ENCODE data around the gene CDH13. TPM values are rescaled to one million over a fixed set of nuclear protein-coding genes. Genes with fewer than 3 reads are reported as not detected.
A peak's percentile ranks its signal among the peaks of the same experiment; 100 is the strongest.

Gene CDH13
- total and polyA plus RNA-seq, 7 donors, result 6.1 to 30.7 (median 22.8) TPM

DNA sequence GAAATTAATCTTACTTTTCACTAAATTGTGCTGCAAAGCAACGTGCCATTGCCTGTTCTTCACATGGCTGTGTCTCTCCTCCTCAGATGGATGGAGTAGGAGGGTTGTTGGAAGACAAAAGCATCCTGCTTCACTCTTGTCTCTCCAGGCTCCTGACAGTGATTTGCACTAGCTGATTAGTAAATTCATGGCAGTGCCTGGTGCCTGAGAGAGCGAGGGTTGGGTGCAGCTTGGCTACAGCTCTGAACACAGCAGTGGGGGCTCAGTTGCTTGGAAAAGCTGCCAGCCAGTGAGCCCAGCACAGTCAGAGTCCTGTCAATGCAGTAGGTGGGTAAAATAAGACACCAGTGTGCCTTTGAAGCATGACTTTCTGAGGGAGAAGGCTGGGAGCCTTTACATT, 37.4 kb downstream of the CDH13 start:
- no peak overlapping the region for H3K27ac ChIP-seq
- no peaks in the 10 kb centered on the region for H3K9me3 ChIP-seq
- ATAC-seq (no peak), DNase-seq (no peak)
- no peak for TF ChIP-seq CTCF (IDR thresholded peaks at IDR 0.05)
- no peaks in the 10 kb centered on the region for H3K27me3 ChIP-seq (ENCODE audit: insufficient read depth in 3 of 3, low read length in 2 of 3)
- H3K4me1 ChIP-seq, result peaks cover 24% of the 10 kb centered on the region
- intact Hi-C loops (cut with DNase I), result loop anchor here in 1 of 2 donors (5.0 kb wide), 2 partner anchors 33 to 73 kb away; no protein-coding TSS in a partner anchor
- no peak overlapping the region for H3K4me3 ChIP-seq
- H3K36me3 ChIP-seq (ENCODE audit: insufficient read depth in 1 of 2, low read depth in 1 of 2), result no peaks in the 10 kb centered on the region
- WGBS, 3 donors, result 90 to 93% (median 91%) methylated on average over 2 of the region's 2 CpGs

DNA sequence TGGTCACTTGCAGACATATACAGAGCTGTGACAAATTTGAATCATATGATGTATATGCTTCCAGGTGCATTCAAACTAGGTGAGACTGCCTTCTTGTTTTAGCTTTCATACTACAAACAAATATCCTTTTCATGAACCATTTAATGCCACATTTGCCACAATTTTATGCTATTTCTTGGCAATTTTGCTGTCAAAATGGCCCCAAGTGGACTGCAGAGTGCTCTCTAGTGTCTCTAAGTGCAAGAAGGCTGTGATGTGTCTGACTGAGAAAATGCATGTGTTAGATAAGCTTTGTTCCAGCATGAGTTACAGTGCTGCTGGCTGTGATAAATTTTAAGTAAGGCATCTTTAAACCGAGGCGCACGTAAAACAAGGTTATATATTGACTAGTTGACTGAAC, 38.3 kb downstream of the CDH13 start:
- intact Hi-C loops (cut with DNase I), result no loop called here
- no peak for TF ChIP-seq CTCF (IDR thresholded peaks at IDR 0.05)
- DNase-seq, result no peak
- H3K4me3 ChIP-seq, result no peak overlapping the region
- no peaks in the 10 kb centered on the region for H3K36me3 ChIP-seq (ENCODE audit: insufficient read depth in 1 of 2, low read depth in 1 of 2)
- no peak for ATAC-seq
- WGBS, 3 donors, result 94 to 98% (median 96%) methylated on average over 3 of the region's 3 CpGs
- no peaks in the 10 kb centered on the region for H3K9me3 ChIP-seq
- H3K4me1 ChIP-seq, result peaks cover 16% of the 10 kb centered on the region
- no peak overlapping the region for H3K27ac ChIP-seq
- no peaks in the 10 kb centered on the region for H3K27me3 ChIP-seq (ENCODE audit: insufficient read depth in 3 of 3, low read length in 2 of 3)

DNA sequence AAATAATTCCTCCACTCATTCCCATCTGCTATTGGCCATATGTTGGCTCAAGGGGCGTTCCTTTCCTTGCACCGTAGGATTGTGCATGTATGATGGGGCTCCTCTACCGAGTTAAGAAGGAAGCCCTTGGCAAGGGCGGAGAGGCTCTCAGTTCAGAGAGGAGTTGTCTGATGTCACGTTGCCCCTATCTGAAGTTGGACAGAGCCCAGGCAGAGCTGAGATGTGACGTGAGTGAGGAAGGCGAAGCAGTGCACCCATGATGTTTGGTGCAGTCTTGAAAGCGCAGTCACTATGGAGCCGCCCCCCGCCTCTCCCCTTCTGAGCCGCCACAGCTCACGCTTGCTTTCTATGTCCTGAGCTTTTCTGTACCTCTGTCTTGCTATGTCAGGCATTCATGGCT, 40.7 kb downstream of the CDH13 start:
- no peaks in the 10 kb centered on the region for H3K4me1 ChIP-seq
- 74 to 86% (median 78%) methylated on average over 11 to 12 of the region's 12 CpGs for whole genome bisulfite sequencing, 3 donors
- no peak for TF ChIP-seq CTCF (IDR thresholded peaks at IDR 0.05)
- H3K36me3 ChIP-seq (ENCODE audit: insufficient read depth in 1 of 2, low read depth in 1 of 2), result no peaks in the 10 kb centered on the region
- DNase-seq, result no peak
- H3K9me3 ChIP-seq, result no peaks in the 10 kb centered on the region
- intact Hi-C loops (cut with DNase I), result no loop called here
- H3K4me3 ChIP-seq, result no peak overlapping the region
- H3K27me3 ChIP-seq (ENCODE audit: insufficient read depth in 3 of 3, low read length in 2 of 3), result no peaks in the 10 kb centered on the region
- H3K27ac ChIP-seq, result no peak overlapping the region
- ATAC-seq, result no peak

- no peak overlapping the region for H3K4me3 ChIP-seq
- intact Hi-C loops (cut with DNase I), result no loop called here
- no peaks in the 10 kb centered on the region for H3K4me1 ChIP-seq
- TF ChIP-seq CTCF (IDR thresholded peaks at IDR 0.05), result no peak
- H3K9me3 ChIP-seq, result no peaks in the 10 kb centered on the region
- no peaks in the 10 kb centered on the region for H3K36me3 ChIP-seq (ENCODE audit: insufficient read depth in 1 of 2, low read depth in 1 of 2)
- H3K27ac ChIP-seq, result no peak overlapping the region
- DNase-seq, result no peak
- ATAC-seq, result peak in 1 of 4 donors; percentile 23
- WGBS, 3 donors, result 77 to 92% (median 78%) methylated on average over 3 of the region's 3 CpGs
- no peaks in the 10 kb centered on the region for H3K27me3 ChIP-seq (ENCODE audit: insufficient read depth in 3 of 3, low read length in 2 of 3)
Measured at GRCh38 chr16:82668094-82668493, 41.3 kb downstream of the CDH13 start.

DNA sequence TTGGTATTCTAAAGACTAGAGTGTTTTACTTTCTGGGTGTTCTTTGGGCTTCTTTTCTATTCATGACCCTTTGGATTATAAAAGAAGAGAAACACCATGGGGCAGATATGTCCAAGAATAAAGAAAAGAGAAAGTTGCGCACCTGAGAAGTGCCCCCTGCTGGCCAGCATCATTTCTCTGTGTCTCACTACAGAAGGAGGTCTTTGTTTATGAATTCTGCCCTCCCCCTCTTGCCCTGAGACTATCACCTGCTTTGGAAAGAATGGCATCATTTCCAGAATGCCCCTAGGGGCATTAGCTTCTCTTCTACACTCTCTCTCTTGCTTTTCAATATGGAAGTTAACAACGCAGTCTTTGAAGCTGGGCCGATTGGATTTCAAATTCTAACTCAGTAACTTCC, 45.0 kb downstream of the CDH13 start:
- Histone ChIP-seq H3K4me1 (no peaks in the 10 kb centered on the region), H3K27ac (no peak overlapping the region), H3K4me3 (no peak overlapping the region), H3K36me3 (ENCODE audit: insufficient read depth in 1 of 2, low read depth in 1 of 2) (no peaks in the 10 kb centered on the region), H3K27me3 (ENCODE audit: insufficient read depth in 3 of 3, low read length in 2 of 3) (no peaks in the 10 kb centered on the region), H3K9me3 (no peaks in the 10 kb centered on the region)
- ATAC-seq (no peak), DNase-seq (no peak)
- no peak for TF ChIP-seq CTCF (IDR thresholded peaks at IDR 0.05)
- 96 to 98% (median 97%) methylated on average over 3 of the region's 3 CpGs for WGBS, 3 donors
- intact Hi-C loops (cut with DNase I), result no loop called here

Measured in psoas muscle (tissue), 8 donors.